ENCODE measurements around the gene CGREF1.

- TF ChIP-seq, protein P1, sequence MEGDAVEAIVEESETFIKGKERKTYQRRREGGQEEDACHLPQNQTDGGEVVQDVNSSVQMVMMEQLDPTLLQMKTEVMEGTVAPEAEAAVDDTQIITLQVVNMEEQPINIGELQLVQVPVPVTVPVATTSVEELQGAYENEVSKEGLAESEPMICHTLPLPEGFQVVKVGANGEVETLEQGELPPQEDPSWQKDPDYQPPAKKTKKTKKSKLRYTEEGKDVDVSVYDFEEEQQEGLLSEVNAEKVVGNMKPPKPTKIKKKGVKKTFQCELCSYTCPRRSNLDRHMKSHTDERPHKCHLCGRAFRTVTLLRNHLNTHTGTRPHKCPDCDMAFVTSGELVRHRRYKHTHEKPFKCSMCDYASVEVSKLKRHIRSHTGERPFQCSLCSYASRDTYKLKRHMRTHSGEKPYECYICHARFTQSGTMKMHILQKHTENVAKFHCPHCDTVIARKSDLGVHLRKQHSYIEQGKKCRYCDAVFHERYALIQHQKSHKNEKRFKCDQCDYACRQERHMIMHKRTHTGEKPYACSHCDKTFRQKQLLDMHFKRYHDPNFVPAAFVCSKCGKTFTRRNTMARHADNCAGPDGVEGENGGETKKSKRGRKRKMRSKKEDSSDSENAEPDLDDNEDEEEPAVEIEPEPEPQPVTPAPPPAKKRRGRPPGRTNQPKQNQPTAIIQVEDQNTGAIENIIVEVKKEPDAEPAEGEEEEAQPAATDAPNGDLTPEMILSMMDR (IDR thresholded peaks at IDR 0.05), result no peak
- TF ChIP-seq POLR2A (IDR thresholded peaks at IDR 0.05), result no peak
These were observed 26.8 kb upstream of the CGREF1 start for GRCh38 chr2:27145682-27146081.
